COLO668 (cell line): ENCODE data around the gene EIF5AL1.
"Not testable (repeated sequence)": the region's sequence is repeated elsewhere in the genome, so short reads cannot be mapped to it uniquely, and the experiment has no call there.

Experiments
- DNase-seq: peaks from one replicate; lab custom pipeline; 2025; ENCODE audit not compliant: unreplicated experiment; lab: John Stamatoyannopoulos, UW

EIF5AL1 gene

DNA sequence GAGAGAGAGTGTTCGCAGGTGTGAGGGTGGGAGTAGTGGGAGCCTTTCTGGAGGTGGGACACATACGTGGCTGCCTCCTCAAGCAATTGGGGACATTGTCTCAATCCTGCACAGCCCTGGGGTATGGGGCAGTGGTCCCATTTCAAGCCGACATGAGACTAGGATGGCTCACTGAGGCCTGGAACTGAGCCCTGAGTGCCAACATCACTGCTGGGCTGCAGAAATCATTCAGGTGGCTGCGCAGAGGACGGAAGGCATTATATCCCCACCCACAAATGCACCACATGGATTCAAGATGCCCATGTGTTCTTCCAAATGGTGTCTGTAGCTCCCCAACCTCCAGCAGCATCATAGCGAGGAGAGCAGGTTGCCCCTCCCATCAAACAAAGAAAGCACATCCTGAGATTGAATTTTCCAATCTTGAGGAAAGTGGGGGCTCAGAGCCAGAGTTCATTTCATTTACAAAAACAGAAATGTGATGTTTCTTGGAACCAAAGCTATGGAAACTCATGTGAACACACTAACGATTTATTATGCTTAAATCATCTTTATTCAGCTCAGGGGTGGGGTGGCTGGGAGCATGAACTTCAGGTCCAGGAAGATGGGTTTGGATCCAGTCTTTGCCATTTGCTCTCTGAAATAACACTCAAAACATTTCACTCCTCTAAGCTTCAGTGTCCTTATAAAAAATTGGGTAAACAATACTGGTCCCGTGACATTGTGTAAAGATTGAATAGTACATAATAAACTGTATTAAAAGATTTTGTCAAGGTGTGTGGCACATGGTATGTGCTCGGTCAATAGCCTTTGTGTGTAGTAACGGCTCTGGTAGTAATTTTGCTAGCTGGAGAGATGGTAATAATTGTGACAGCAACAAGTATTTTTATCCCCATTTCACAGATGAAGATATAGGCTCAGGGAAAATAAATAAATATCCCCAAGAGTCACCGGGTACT lies 43.3 kb downstream of the EIF5AL1 start:
- DNase-seq: no peak

GRCh38 chr10:79556961-79557360 lies 44.6 kb downstream of the EIF5AL1 start:
- not testable (repeated sequence) for DNase-seq

DNA sequence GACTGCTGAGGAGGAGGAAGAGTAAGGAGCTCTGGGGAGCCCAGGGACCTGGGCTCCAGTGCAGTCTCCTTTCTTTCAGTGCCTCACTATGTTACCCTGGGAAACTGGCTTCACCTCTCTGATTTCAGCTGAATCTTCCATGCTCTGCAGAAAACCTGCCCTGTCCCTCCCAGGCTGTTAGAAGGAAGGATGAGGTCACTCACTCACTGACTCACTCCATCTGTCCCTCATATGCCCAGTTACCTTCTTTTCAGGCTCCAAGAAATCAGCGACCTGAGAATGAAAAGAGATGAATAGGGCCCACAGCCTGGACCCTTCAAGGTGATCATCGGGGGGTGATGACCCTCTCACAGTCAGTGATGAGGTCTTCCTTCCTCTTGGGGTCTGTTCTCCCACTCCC lies 47.4 kb downstream of the EIF5AL1 start:
- no peak for DNase-seq

DNA sequence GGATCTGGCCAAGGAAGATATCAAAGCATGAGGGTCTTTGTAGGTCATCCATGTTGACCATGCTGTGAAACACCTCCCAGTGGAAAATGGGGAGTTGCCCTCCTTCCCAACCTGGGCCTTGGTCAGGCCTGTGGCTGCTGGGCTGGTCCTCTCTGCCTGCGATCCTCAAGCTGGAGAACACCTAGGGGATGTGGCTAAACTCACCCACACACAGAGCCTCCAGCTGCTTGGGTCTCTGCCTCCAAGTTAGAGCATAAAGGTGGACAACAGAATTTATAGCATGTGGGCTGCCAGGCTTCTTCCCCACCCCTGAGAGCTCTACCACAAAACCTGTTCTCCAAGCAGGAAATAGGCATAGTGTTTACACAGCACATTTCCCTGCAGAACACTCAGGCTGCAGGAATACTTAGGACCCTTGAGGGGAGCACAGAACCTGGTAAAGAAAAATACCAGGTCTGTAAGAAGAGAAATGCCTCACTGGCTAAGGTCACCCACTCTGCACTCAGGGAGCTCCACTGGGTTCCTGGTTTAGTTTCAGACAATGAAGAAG lies 47.9 kb downstream of the EIF5AL1 start, which contains the start of gene SFTPA2:
Gene SFTPA2, minus strand, starts transcription at position 248 of the 550 bp plus-strand sequence. CDS start 924 bp downstream, outside the sequence.
- no peak for DNase-seq

DNA sequence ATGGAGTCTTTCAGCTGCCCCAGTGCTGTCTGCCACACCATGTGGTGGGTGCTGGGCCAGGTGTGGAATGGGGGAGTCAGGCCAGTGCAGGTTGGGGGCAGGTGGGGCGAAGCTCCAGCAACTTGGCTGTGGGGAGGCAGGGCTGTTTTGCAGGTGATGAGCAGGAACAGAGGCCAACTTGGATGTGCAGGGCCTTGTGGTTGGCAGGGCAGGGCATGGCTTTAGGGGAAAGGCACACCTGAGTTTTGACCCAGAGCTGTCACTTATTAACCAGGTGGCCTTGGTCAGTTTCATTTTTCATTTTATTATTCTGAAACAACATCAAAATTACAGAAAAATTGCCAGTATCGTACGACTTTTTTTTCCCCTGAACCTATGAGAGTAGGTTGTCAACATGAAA lies 48.9 kb downstream of the EIF5AL1 start:
- DNase-seq: no peak

GRCh38 chr10:79562135-79562756 lies 49.9 kb downstream of the EIF5AL1 start:
- peak; percentile 48 for DNase-seq

DNA sequence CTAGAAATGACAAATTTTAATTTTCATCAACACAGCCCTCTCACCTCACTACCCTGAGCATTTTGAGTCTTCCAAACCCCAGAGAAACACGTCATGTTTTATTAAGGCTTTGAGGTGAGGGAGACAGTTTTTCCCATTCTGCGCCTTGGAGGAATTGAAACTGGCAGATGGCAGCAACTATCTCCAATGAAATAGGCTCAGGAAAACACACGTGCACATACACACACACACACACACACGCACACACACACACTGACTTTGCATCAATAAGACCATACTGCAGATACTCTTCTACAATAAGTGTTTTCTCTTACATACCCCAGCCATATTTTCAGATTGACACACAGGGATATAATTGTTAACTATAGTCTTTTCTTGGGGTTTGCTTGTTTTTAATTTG lies 51.1 kb downstream of the EIF5AL1 start:
- no peak for DNase-seq
